PC-9 (cell line): ENCODE data around the gene CCAR1. TPM values are rescaled to one million over a fixed set of nuclear protein-coding genes. Genes with fewer than 3 reads are reported as not detected.

ENCODE experiments used
- BruUV-seq: library from RNA; stranded (reverse); fragments of 400-500 nt; replicated peaks from 2 replicates; lab custom pipeline; 2021; lab: Mats Ljungman, UMichigan
- CTCF ChIA-PET: fragments of 300-600 bp; sonication (Branson Sonifier 250); formaldehyde crosslinking; loops from one replicate; lab custom pipeline; 2022; ENCODE audit warnings: antibody characterized with exemption; lab: Charles Lee
- POLR2A ChIA-PET: fragments of 300-600 bp; sonication (Branson Sonifier 250); formaldehyde crosslinking; loops from one replicate; lab custom pipeline; 2022; ENCODE audit warnings: antibody characterized with exemption; ENCODE audit not compliant: unreplicated experiment; lab: Charles Lee
- DNase-seq, 2 experiments: peaks; one replicate each; pipeline versions ENCODE4 v3.0.0 to v3.0.0-alpha.2; 2015 to 2022; ENCODE audit warnings: mixed read lengths in 1 of 2
- H2AFZ ChIP-seq: fragments of 200-600 bp; sonication (generic); 2 replicates; pipeline ENCODE4 v1.8.1; 2017; ENCODE audit warnings: antibody characterized with exemption
- H3F3A ChIP-seq: fragments of 200-600 bp; sonication (generic); 2 replicates; pipeline ENCODE4 v1.8.1; 2017; ENCODE audit warnings: antibody characterized with exemption, mild to moderate bottlenecking, low read depth; ENCODE audit not compliant: insufficient read depth
- H3K27ac ChIP-seq: fragments of 200-600 bp; sonication (generic); 2 replicates; pipeline ENCODE4 v1.6.1; 2016; ENCODE audit warnings: mixed run types
- H3K27me3 ChIP-seq: fragments of 200-600 bp; sonication (generic); 2 replicates; pipeline ENCODE4 v1.6.1; 2016; ENCODE audit warnings: low read depth, mixed run types; ENCODE audit not compliant: insufficient read depth
- H3K36me3 ChIP-seq: fragments of 200-600 bp; sonication (generic); 2 replicates; pipeline ENCODE4 v1.6.1; 2016; ENCODE audit warnings: low read depth, mixed run types
- H3K4me1 ChIP-seq: fragments of 200-600 bp; sonication (generic); replicated peaks from 2 replicates; pipeline ENCODE4 v1.6.1; 2016; ENCODE audit warnings: mixed run types; ENCODE audit not compliant: insufficient read depth
- H3K4me2 ChIP-seq: fragments of 200-600 bp; sonication (generic); 2 replicates; pipeline ENCODE4 v1.6.1; 2017; ENCODE audit warnings: mixed run types
- H3K4me3 ChIP-seq: fragments of 200-600 bp; sonication (generic); 2 replicates; pipeline ENCODE4 v1.6.1; 2016; ENCODE audit warnings: mixed run types
- H3K79me2 ChIP-seq: fragments of 200-600 bp; sonication (generic); 2 replicates; pipeline ENCODE4 v1.6.1; 2017; ENCODE audit warnings: low read depth, mixed run types
- H3K9me2 ChIP-seq: fragments of 200-600 bp; sonication (generic); 2 replicates; pipeline ENCODE4 v1.8.1; 2017; ENCODE audit warnings: mild to moderate bottlenecking; ENCODE audit not compliant: insufficient read depth
- H3K9me3 ChIP-seq: fragments of 200-600 bp; sonication (generic); 2 replicates; pipeline ENCODE4 v1.8.1; 2016; ENCODE audit warnings: low read depth; ENCODE audit not compliant: insufficient read depth
- H4K20me1 ChIP-seq: fragments of 200-600 bp; sonication (generic); 2 replicates; pipeline ENCODE4 v1.8.1; 2017; ENCODE audit not compliant: insufficient read depth
- CTCF ChIP-seq: fragments of 200-600 bp; sonication (generic); conservative IDR thresholded peaks from 2 replicates; pipeline ENCODE4 v1.6.1; 2017; ENCODE audit warnings: mixed run types, antibody characterized with exemption, mild to moderate bottlenecking, moderate library complexity
- EZH2 ChIP-seq: fragments of 200-600 bp; sonication (generic); IDR thresholded peaks from 2 replicates; pipeline ENCODE4 v1.8.0; 2017; ENCODE audit warnings: antibody characterized with exemption, low read depth
- intact Hi-C: fragments of 100-400 bp; cut with micrococcal nuclease; formaldehyde crosslinking; loops from one replicate; pipeline ENCODE4 v1.10.0; 2022; ENCODE audit not compliant: unreplicated experiment
- total RNA-seq: library from RNA; stranded (reverse); gene quantifications from 2 replicates; pipeline ENCODE4 v1.2.3, GENCODE V29; 2021

The CCAR1 gene
- total RNA-seq, 1 experiment from 2014 or later, result 98.3 TPM

GRCh38 chr10:68811314-68812009 is 90.4 kb downstream of the CCAR1 start:
- TF ChIP-seq EZH2 (no peak), CTCF (no peak)
- H3K4me1 ChIP-seq, result peaks cover 7% of the 10 kb centered on the region
- H3F3A ChIP-seq, result peaks cover 8% of the 10 kb centered on the region
- no peaks in the 10 kb centered on the region for H3K27me3 ChIP-seq
- no peaks in the 10 kb centered on the region for H3K9me2 ChIP-seq
- POLR2A ChIA-PET, result no interaction called here
- CTCF ChIA-PET, result no interaction called here
- no peak overlapping the region for H2AFZ ChIP-seq
- H3K79me2 ChIP-seq, result no peaks in the 10 kb centered on the region
- intact Hi-C loops, result no loop called here
- no peaks in the 10 kb centered on the region for H3K36me3 ChIP-seq
- no peak overlapping the region for H3K4me3 ChIP-seq
- H3K27ac ChIP-seq, result no peak overlapping the region
- DNase-seq, result no peak
- H3K4me2 ChIP-seq, result no peak overlapping the region
- no peaks in the 10 kb centered on the region for H3K9me3 ChIP-seq
- no TSS peak for BruUV-seq
- H4K20me1 ChIP-seq, result no peaks in the 10 kb centered on the region

GRCh38 chr10:68812420-68812819 is 91.4 kb downstream of the CCAR1 start:
- H3K27ac ChIP-seq, result no peak overlapping the region
- H3K4me1 ChIP-seq, result peaks cover 17% of the 10 kb centered on the region
- H3K4me2 ChIP-seq, result no peak overlapping the region
- DNase-seq, result no peak
- no peaks in the 10 kb centered on the region for H3K79me2 ChIP-seq
- BruUV-seq, result no TSS peak
- ChIA-PET CTCF (interaction anchor here (0.5 kb wide), 1 partner anchor 385 kb away, joined by 5 read pairs; no protein-coding TSS in a partner anchor), POLR2A (no interaction called here)
- H3K27me3 ChIP-seq, result no peaks in the 10 kb centered on the region
- no peaks in the 10 kb centered on the region for H3K36me3 ChIP-seq
- no peak overlapping the region for H2AFZ ChIP-seq
- no peak overlapping the region for H3K4me3 ChIP-seq
- H3K9me2 ChIP-seq, result no peaks in the 10 kb centered on the region
- no peak for TF ChIP-seq CTCF
- no peak for TF ChIP-seq EZH2
- H3F3A ChIP-seq, result peaks cover 18% of the 10 kb centered on the region
- H3K9me3 ChIP-seq, result no peaks in the 10 kb centered on the region
- intact Hi-C loops, result no loop called here
- H4K20me1 ChIP-seq, result no peaks in the 10 kb centered on the region

- Histone ChIP-seq H4K20me1 (no peaks in the 10 kb centered on the region), H3K36me3 (no peaks in the 10 kb centered on the region), H3K9me2 (no peaks in the 10 kb centered on the region), H3K9me3 (no peaks in the 10 kb centered on the region), H2AFZ (no peak overlapping the region), H3K27ac (no peak overlapping the region), H3K4me1 (peaks cover 20% of the 10 kb centered on the region), H3K79me2 (no peaks in the 10 kb centered on the region), H3F3A (peaks cover 20% of the 10 kb centered on the region), H3K27me3 (no peaks in the 10 kb centered on the region), H3K4me3 (no peak overlapping the region), H3K4me2 (no peak overlapping the region)
- no peak for DNase-seq
- intact Hi-C loops, result no loop called here
- POLR2A ChIA-PET, result interaction anchor here (0.6 kb wide), 1 partner anchor 856 kb away, joined by 6 read pairs; no protein-coding TSS in a partner anchor
- TF ChIP-seq CTCF (no peak), EZH2 (no peak)
- CTCF ChIA-PET, result no interaction called here
- no TSS peak for BruUV-seq
These were observed 92.5 kb downstream of the CCAR1 start for GRCh38 chr10:68813559-68813958.
